DOHH2 (cell line): ENCODE data around the gene CHPF.

Source experiments
- EZH2phosphoT487 ChIP-seq: fragments of 200-600 bp; sonication (generic); IDR thresholded peaks from 2 replicates; pipeline ENCODE4 v1.6.1; 2017; ENCODE audit warnings: borderline replicate concordance, mild to moderate bottlenecking, antibody characterized with exemption, low read length, moderate library complexity, mixed read lengths
- TF ChIP-seq, protein P1 (sequence below): fragments of 200-600 bp; sonication (generic); IDR thresholded peaks from one replicate; pipeline ENCODE4 v1.5.1; 2014; ENCODE audit warnings: antibody characterized with exemption, mild to moderate bottlenecking, low read depth, low read length; ENCODE audit not compliant: poor library complexity, severe bottlenecking

DNA sequence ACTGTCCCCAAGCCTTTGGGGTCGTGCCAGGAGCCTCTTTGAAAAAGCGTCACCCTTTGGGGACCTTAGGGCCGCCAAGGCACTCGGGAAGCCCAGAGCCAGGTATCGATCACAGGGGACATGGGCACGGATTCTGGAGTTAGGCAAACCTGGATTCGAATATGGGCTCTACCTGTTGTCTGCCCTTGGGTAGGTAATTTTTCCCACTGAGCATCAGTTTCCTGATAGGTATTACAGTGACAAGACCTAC is 9.5 kb upstream of the CHPF start:
- TF ChIP-seq, protein P1, sequence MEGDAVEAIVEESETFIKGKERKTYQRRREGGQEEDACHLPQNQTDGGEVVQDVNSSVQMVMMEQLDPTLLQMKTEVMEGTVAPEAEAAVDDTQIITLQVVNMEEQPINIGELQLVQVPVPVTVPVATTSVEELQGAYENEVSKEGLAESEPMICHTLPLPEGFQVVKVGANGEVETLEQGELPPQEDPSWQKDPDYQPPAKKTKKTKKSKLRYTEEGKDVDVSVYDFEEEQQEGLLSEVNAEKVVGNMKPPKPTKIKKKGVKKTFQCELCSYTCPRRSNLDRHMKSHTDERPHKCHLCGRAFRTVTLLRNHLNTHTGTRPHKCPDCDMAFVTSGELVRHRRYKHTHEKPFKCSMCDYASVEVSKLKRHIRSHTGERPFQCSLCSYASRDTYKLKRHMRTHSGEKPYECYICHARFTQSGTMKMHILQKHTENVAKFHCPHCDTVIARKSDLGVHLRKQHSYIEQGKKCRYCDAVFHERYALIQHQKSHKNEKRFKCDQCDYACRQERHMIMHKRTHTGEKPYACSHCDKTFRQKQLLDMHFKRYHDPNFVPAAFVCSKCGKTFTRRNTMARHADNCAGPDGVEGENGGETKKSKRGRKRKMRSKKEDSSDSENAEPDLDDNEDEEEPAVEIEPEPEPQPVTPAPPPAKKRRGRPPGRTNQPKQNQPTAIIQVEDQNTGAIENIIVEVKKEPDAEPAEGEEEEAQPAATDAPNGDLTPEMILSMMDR: no peak
- no peak for TF ChIP-seq EZH2phosphoT487
